ENCODE measurements around the gene REST. TPM values are rescaled to one million over a fixed set of nuclear protein-coding genes. Genes with fewer than 3 reads are reported as not detected.

Gene REST
- total and polyA plus RNA-seq, 2 of the 8 experiments (the other 6 are each of a cell fraction or from before 2014, with no cell fraction given) = 10.2 to 66.3 TPM

DNA sequence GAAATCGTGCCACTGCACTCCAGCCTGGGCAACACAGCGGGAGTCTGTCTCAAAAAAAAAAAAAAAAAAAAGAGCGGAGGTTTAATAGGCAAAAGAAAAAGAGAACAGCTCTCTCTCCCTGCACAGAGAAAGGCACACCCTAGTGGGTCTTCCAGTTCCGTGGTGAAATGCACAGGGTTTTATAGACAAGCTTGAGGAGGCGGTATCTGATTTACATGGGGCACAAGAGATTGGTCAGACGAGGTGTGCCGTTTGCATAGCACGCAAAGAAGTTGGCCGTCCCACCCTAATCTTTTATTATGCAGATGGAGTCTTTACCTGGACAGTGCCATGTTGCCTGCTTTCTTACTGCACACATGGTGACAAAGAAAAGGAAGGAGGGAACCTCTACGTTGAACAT is 33.5 kb upstream of the REST start:
- CTCF ChIA-PET (ENCODE audit: partially characterized antibody) = interaction anchor here (1.5 kb wide), 1 partner anchor 38 kb away, joined by 7 read pairs; no protein-coding TSS in a partner anchor
- TF ChIP-seq SUZ12 (IDR thresholded peaks at IDR 0.05; ENCODE audit: low read length) (no peak), BACH1 (IDR thresholded peaks at IDR 0.05; ENCODE audit: low read length) (no peak), EP300 (IDR thresholded peaks at IDR 0.05; ENCODE audit: borderline replicate concordance in 1 of 2, low read depth in 2 of 2, low read length in 2 of 2) (no peak), TEAD4 (IDR thresholded peaks at IDR 0.05; ENCODE audit: low read depth, low read length) (no peak), POLR2A (IDR thresholded peaks at IDR 0.05; ENCODE audit: control extremely low read depth in 1 of 2, low read depth in 2 of 2, low read length in 2 of 2) (0 out of 3 replicates have a peak, but pooled peaks of 1 of the 2 experiments have one; percentile 35), CBX8 (IDR thresholded peaks at IDR 0.05; ENCODE audit: borderline replicate concordance, low read depth, low read length) (no peak), TBP (IDR thresholded peaks at IDR 0.05; ENCODE audit: low read depth, low read length) (peak; percentile 81), PHF8 (conservative IDR thresholded peaks at IDR 0.05; ENCODE audit: low read depth, low read length) (no peak), RXRA (IDR thresholded peaks at IDR 0.05; ENCODE audit: insufficient read depth, low read depth, low read length) (no peak), CHD2 (IDR thresholded peaks at IDR 0.05; ENCODE audit: low read length) (no peak), RFX5 (IDR thresholded peaks at IDR 0.05; ENCODE audit: borderline replicate concordance, low read depth, low read length) (no peak), KDM5A (IDR thresholded peaks at IDR 0.05; ENCODE audit: low read length) (no peak), CTBP2 (IDR thresholded peaks at IDR 0.05; ENCODE audit: borderline replicate concordance, insufficient read depth, insufficient read length, low read length) (no peak)
- TF ChIP-seq, protein P1, sequence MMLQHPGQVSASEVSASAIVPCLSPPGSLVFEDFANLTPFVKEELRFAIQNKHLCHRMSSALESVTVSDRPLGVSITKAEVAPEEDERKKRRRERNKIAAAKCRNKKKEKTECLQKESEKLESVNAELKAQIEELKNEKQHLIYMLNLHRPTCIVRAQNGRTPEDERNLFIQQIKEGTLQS (IDR thresholded peaks at IDR 0.05; ENCODE audit: insufficient read depth, low read depth, low read length) = no peak

More for the DNA sequence above, 33.5 kb upstream of the REST start:
- H2AK5ac ChIP-seq (ENCODE audit: low read depth, low read length) = no peak overlapping the region
- H2BK15ac ChIP-seq (ENCODE audit: low read length) = no peak overlapping the region
- 73% methylated on average over 8 of the region's 10 CpGs; no CpG with 5 or more reads in 1 of the 2 experiments for WGBS, 2 experiments (ENCODE audit: extremely low coverage in 1 of 2, insufficient coverage in 1 of 2, insufficient read length in 1 of 2, insufficient replicate concordance in 2 of 2, low coverage in 1 of 2, low lambda C conversion rate in 2 of 2, missing lambda C conversion rate in 1 of 2)
- H4K8ac ChIP-seq (ENCODE audit: extremely low read depth, insufficient read depth, low read length) = no peak overlapping the region
- H4K5ac ChIP-seq (ENCODE audit: insufficient read length, low read depth, low read length) = no peak overlapping the region
- no peaks in the 10 kb centered on the region for H4K20me1 ChIP-seq (replicated peaks in 1 of 2; ENCODE audit: control insufficient read depth in 1 of 2, insufficient read depth in 2 of 2, low read length in 2 of 2)
- no peak overlapping the region for H3K23ac ChIP-seq (ENCODE audit: insufficient read length)
- H3K36me3 ChIP-seq (ENCODE audit: control insufficient read depth in 2 of 4, insufficient read depth in 4 of 4, low read length in 3 of 4) = no peaks in the 10 kb centered on the region
- H2BK120ac ChIP-seq (replicated peaks; ENCODE audit: low read depth, low read length) = no peak overlapping the region
- H3K27ac ChIP-seq (ENCODE audit: low read depth, low read length) = no peak overlapping the region
- H3K79me2 ChIP-seq (ENCODE audit: control insufficient read depth in 1 of 2, insufficient read depth in 2 of 2, low read length in 2 of 2) = no peaks in the 10 kb centered on the region
- H3K4ac ChIP-seq (replicated peaks; ENCODE audit: insufficient read length, low read depth, low read length) = no peak overlapping the region
- POLR2A ChIA-PET (ENCODE audit: partially characterized antibody) = interaction anchor here (0.5 to 2.1 kb wide), 6 partner anchors 28 to 239 kb away, joined by 3 to 6 read pairs (median 4); partner anchors contain the start of genes NOA1 and REST
- peak overlapping the region; percentile 2 to 50; a peak in 3 of 4 replicates for H3K4me2 ChIP-seq (ENCODE audit: insufficient read depth in 1 of 2, low read depth in 2 of 2, low read length in 2 of 2)
- H3K9me3 ChIP-seq (ENCODE audit: insufficient read depth in 2 of 2, low read depth in 1 of 2, low read length in 1 of 2) = no peaks in the 10 kb centered on the region
- DNase-seq (ENCODE audit: low read depth in 1 of 2, low spot score in 2 of 2) = peak; percentile 33 to 49
- H3K27me3 ChIP-seq (replicated peaks in 1 of 4; ENCODE audit: control insufficient read depth in 3 of 4, extremely low read depth in 1 of 4, insufficient read depth in 3 of 4, low read length in 3 of 4) = no peaks in the 10 kb centered on the region
- no peaks in the 10 kb centered on the region for H3K23me2 ChIP-seq (ENCODE audit: low read depth, low read length)
- FAIRE-seq = peak; percentile 39
- no peak overlapping the region; the same call in 1 of the 2 replicates for H3K18ac ChIP-seq (ENCODE audit: extremely low read depth, low read length)
- H3K4me1 ChIP-seq (replicated peaks in 1 of 4; ENCODE audit: control insufficient read depth in 3 of 4, insufficient read depth in 4 of 4, low read length in 3 of 4) = peaks cover 0 to 10% (median 2%) of the 10 kb centered on the region in 4 experiments; a peak in 4 of 7 replicates
- no peak overlapping the region for H2AFZ ChIP-seq (ENCODE audit: low read length)
- no peak overlapping the region for H4K91ac ChIP-seq (replicated peaks; ENCODE audit: insufficient read length, low read length)
- H3K79me1 ChIP-seq (ENCODE audit: low read depth, low read length) = no peaks in the 10 kb centered on the region
- no peak overlapping the region for H2BK20ac ChIP-seq (ENCODE audit: low read length)
- H3K14ac ChIP-seq (ENCODE audit: insufficient read length) = no peak overlapping the region
- no peak overlapping the region for H2BK12ac ChIP-seq (ENCODE audit: low read depth, low read length)
- H3K56ac ChIP-seq (replicated peaks; ENCODE audit: insufficient read length, low read depth, low read length) = no peak overlapping the region
- no peak overlapping the region for H3K9ac ChIP-seq (replicated peaks in 1 of 4; ENCODE audit: extremely low read depth in 1 of 4, low read depth in 3 of 4, low read length in 3 of 4)
- H2BK5ac ChIP-seq (ENCODE audit: low read depth, low read length) = no peak overlapping the region
- H3K4me3 ChIP-seq (ENCODE audit: extremely low read depth in 1 of 4, insufficient read depth in 2 of 4, low read depth in 3 of 4, low read length in 4 of 4) = peak overlapping the region in 1 of 4 experiments; percentile 32; a peak in 1 of 8 replicates

All from H1 (cell line).